ENCODE results near the gene SLC2A9.
"Not testable (repeated sequence)": the region's sequence is repeated elsewhere in the genome, so short reads cannot be mapped to it uniquely, and the experiment has no call there.

Gene SLC2A9

DNA sequence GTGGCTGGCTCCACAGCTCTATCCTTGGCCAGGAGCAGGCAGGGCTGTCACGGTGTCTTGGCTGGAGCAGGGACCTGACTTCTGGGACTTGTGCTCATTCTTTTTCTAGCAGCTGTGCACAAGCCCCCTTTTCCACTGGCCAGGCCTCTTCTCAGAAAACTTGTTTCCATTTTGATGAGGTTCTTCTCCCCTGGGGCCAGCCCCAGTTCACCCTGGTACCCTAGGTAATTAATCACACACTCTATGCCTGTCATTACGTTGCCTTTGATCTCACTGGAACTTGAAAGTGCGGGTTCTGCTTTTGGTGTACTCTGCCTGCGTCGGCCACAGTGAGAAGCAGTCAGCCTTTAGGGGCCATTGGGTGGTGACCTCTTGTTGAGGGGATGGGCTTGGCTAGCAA, 213.2 kb downstream of the SLC2A9 start:
- DNase-seq: no peak

DNA sequence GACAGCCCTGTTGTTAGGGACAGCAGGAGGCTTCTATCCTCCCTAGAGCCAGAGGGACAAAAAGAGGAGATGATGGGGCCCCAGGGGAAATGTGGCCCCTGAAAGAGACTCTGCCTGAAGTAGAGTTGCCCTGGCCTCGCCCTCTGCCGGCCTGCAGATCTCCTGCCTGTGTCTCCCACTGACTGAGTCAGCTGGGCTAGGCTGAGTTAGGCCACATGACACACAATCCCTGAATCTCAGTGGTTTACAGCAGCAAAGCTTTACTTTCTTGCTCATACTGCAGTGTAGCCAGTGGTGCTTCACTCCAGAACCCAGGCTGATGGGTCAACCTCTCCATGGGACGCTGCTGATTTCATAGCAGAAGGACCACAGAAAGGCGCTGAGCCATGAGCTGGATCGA, 216.4 kb downstream of the SLC2A9 start:
- no peak for DNase-seq

DNA sequence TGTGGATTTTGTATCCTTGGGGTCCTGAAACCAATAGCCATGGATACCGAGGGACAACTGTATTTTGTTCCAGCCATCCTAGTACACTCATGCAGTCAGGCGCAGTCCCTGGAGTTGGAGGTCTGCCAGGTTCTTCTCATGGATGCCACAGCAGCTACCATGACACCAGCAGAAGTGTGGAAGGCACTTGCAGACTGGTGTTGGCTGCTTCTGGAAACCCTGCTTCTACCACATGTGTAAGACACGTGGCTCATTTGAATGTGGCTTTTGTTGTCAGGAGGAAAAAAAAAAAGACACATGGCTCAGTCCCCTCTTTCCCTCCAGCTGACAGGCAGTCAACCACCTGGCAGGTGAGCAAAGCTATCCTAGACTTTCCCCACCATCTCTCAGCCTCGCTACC, 220.4 kb downstream of the SLC2A9 start:
- no peak for DNase-seq

DNA sequence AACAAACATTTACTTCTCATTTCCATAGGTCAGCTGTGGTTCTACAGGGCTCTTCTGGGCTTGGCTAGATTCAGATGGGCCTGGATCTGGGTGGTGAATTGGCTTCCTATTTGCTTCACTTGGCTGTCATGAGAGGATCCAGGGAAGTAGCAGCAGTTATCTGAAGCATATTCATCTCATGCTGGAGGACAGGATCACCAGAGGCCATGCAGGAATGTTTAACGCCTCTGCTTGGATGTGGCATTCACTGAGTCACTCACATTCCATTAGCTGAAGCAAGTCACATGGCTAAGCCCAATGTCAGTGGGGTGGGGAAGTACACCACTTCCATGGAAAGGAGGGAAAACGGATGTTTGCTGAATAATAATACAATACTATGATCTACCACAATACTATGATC, 224.7 kb downstream of the SLC2A9 start:
- DNase-seq: not testable (repeated sequence)

DNA sequence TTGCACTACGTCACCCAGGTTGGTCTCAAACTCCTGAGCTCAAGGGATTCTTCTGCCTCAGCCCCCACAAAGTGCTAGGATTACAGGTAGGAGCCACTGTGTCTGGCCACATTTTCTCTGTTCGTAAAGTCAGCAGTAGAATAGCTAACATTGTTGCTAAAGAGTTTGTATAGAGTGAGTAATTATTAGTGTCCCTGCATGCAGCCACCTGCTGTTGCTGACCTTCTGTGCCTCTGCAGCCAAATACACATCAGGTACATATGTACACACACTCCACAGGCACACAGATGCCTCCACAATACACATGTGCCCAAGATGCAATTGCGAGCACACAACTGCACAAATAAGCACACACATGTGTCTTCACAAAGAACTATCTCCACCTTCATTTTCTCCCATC, 228.9 kb downstream of the SLC2A9 start:
- no peak for DNase-seq

DNA sequence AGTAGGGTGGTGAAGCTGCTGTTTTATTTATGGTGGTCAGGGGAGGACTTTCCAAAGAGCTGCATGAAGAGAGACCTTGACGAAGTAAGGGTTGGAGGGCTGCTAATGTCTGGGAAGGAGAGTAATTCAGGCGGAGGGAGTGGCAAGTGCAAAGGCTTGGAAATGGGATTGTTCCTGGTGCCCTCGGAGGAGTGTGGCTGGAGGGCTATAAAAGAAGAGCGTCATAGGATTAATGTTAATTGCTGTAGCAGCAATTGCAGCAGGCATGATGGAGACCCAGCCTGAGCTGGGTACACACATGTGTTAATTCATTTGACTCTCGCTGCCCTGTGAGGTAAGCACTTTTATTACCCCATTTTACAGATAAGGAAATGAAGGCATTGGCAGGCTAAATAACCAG, 235.4 kb downstream of the SLC2A9 start:
- DNase-seq: not testable (repeated sequence)

DNA sequence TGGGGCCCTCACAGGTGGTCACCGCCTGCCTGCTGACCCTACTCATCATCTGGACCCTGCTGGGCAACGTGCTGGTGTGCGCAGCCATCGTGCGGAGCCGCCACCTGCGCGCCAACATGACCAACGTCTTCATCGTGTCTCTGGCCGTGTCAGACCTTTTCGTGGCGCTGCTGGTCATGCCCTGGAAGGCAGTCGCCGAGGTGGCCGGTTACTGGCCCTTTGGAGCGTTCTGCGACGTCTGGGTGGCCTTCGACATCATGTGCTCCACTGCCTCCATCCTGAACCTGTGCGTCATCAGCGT, 239.2 kb downstream of the SLC2A9 start:
- DNase-seq: no peak

DNA sequence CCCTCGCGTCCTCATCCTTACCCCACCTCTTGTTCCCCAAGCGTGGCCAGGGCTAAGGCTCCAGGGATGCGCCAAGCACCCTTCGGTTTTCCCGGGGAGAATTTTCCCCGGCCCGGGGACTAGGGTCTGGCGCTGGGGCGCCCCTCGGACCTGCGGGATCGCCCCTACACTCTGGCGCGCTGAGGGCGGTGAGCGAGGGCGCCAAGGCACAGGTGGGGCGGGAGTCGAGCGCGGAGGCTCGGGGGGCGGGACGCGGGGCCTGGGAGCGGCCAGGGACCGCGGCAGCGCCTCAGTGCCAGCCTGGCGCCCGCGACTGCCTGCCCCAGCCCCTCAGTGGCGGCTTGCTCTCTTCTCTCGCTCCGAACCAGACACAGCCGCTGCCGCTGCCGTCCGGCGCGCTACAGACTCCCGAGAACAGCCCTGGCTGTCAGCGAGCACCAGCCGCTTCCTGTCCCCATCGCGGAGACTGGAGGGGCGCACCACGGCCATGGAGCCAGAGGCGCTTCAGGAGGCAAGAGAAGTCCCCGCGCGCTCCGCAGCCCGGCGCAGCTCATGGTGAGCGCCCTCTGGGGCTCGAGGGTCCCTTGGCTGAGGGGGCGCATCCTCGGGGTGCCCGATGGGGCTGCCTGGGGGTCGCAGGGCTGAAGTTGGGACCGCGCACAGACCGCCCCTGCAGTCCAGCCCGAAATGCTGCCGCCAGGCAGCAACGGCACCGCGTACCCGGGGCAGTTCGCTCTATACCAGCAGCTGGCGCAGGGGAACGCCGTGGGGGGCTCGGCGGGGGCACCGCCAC, 239.8 kb downstream of the SLC2A9 start, which contains the start of gene DRD5:
TSS of gene DRD5 (plus strand) at position 292 of the 793 bp plus-strand sequence. CDS start at position 688, 396 bp downstream.
- no peak for DNase-seq
